Body of pancreas (tissue), 4 donors: ENCODE data around the gene ZNF76.

Source experiments
- POLR2A ChIP-seq, 3 donors: fragments of 450-650 bp; IDR thresholded peaks; one replicate each; pipeline ENCODE4 v1.6.1; 2016; ENCODE audit warnings: antibody characterized with exemption in 3 of 3, mild to moderate bottlenecking in 2 of 3
- TF ChIP-seq, protein P1 (sequence below), 7 experiments: fragments of 450-650 bp in 4 of 7; fragments of 200-600 bp in 3 of 7; sonication (generic) in 3 of 7; IDR thresholded peaks; one replicate each; pipeline ENCODE4 v1.5.1; 2016 to 2019; ENCODE audit warnings: antibody characterized with exemption in 7 of 7

DNA sequence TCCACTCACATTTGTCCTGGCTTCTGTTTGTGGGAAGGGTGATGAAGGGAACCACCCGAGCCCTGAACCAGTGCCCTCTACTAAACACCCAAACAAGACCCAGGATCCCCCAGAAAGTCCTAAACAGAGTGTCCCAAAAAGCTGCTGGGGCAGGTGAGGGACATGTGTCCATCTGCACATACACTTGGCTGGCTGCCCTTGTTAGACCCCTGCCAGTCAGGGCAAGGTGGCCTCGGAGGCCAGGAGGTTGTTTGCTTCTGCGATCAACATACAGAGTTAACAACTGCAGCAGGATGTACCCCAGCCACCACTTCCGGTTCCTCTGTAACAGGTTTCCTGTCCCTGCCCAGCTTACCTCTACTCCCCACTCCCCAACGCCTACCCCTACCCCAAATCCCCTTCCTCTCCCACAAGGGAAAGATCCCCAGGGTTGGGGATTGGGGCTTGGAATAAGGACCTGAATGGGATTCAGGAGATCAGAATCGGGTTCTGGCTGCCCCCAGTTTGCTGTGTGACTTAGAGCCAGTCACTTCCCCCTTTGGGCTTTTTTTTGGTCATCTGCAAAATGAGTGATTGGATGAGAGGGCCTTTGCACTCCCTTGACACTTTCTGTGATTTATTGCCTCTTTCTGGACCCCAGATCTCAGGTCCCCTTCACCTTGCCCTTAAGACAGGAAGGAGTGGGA lies 52.0 kb downstream of the ZNF76 start:
- TF ChIP-seq POLR2A (IDR thresholded peaks at IDR 0.05), result no peak
- TF ChIP-seq, protein P1, sequence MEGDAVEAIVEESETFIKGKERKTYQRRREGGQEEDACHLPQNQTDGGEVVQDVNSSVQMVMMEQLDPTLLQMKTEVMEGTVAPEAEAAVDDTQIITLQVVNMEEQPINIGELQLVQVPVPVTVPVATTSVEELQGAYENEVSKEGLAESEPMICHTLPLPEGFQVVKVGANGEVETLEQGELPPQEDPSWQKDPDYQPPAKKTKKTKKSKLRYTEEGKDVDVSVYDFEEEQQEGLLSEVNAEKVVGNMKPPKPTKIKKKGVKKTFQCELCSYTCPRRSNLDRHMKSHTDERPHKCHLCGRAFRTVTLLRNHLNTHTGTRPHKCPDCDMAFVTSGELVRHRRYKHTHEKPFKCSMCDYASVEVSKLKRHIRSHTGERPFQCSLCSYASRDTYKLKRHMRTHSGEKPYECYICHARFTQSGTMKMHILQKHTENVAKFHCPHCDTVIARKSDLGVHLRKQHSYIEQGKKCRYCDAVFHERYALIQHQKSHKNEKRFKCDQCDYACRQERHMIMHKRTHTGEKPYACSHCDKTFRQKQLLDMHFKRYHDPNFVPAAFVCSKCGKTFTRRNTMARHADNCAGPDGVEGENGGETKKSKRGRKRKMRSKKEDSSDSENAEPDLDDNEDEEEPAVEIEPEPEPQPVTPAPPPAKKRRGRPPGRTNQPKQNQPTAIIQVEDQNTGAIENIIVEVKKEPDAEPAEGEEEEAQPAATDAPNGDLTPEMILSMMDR (IDR thresholded peaks at IDR 0.05), result no peak
